OCI-LY3 (cell line): ENCODE measurements around the gene SHC3.

ENCODE experiments used
- H2AFZ ChIP-seq: fragments of 200-600, 300-600 bp; shearing (Covaris generic); 2 replicates; pipeline ENCODE4 v1.6.0; 2014; ENCODE audit warnings: antibody characterized with exemption, low read depth, low read length
- H3K27ac ChIP-seq: fragments of 200-600, 300-600 bp; sonication (generic); 2 replicates; pipeline ENCODE4 v1.5.1; 2014; ENCODE audit warnings: mild to moderate bottlenecking, low read length, moderate library complexity, mixed read lengths
- H3K27me3 ChIP-seq: fragments of 200-600, 300-600 bp; sonication (generic); 2 replicates; pipeline ENCODE4 v1.6.1; 2014; ENCODE audit warnings: low read depth, low read length, mixed read lengths
- H3K36me3 ChIP-seq: fragments of 200-600, 300-600 bp; sonication (generic); replicated peaks from 2 replicates; pipeline ENCODE3; 2014; ENCODE audit warnings: low read depth, low read length, mixed read lengths
- H3K4me1 ChIP-seq: fragments of 300-600, 200-600 bp; sonication (generic); 2 replicates; pipeline ENCODE4 v1.6.1; 2014; ENCODE audit warnings: low read length, mixed read lengths
- H3K4me2 ChIP-seq: fragments of 200-600, 300-600 bp; sonication (generic); 2 replicates; pipeline ENCODE4 v1.6.1; 2014; ENCODE audit warnings: low read length, mixed read lengths
- H3K4me3 ChIP-seq: fragments of 300-600, 200-600 bp; sonication (generic); 2 replicates; pipeline ENCODE4 v1.5.1; 2014; ENCODE audit warnings: antibody characterized with exemption, mild to moderate bottlenecking, low read length, moderate library complexity
- H3K79me2 ChIP-seq: fragments of 300-600, 200-600 bp; shearing (Covaris generic); 2 replicates; pipeline ENCODE4 v1.6.1; 2014; ENCODE audit warnings: mild to moderate bottlenecking, low read length, mixed read lengths
- H3K9ac ChIP-seq: fragments of 300-600, 200-600 bp; shearing (Covaris generic); 2 replicates; pipeline ENCODE4 v1.6.0; 2014; ENCODE audit warnings: mild to moderate bottlenecking, low read length, moderate library complexity
- H3K9me3 ChIP-seq: fragments of 200-600, 300-600 bp; shearing (Covaris generic); 2 replicates; pipeline ENCODE4 v1.6.1; 2014; ENCODE audit warnings: low read length, mixed read lengths; ENCODE audit not compliant: insufficient read depth
- H4K20me1 ChIP-seq: fragments of 200-600, 300-600 bp; sonication (generic); 2 replicates; pipeline ENCODE4 v1.6.1; 2016; ENCODE audit warnings: low read length, mixed read lengths; ENCODE audit not compliant: insufficient read depth
- CTCF ChIP-seq: fragments of 200-600, 300-600 bp; sonication (generic); IDR thresholded peaks from 2 replicates; pipeline ENCODE4 v1.5.1; 2014; ENCODE audit warnings: antibody characterized with exemption, low read length, low read depth
- EZH2phosphoT487 ChIP-seq: fragments of 200-600 bp; shearing (Covaris generic); IDR thresholded peaks from 2 replicates; pipeline ENCODE4 v1.6.1; 2018; ENCODE audit warnings: antibody characterized with exemption, mixed run types, low read depth

The SHC3 gene

GRCh38 chr9:89134709-89135108, 43.9 kb downstream of the SHC3 start:
- H3K4me1 ChIP-seq: no peaks in the 10 kb centered on the region
- no peak overlapping the region for H3K27ac ChIP-seq
- no peak overlapping the region for H3K4me3 ChIP-seq
- no peak overlapping the region for H3K4me2 ChIP-seq
- H2AFZ ChIP-seq: no peak overlapping the region
- H4K20me1 ChIP-seq: no peaks in the 10 kb centered on the region
- H3K36me3 ChIP-seq: no peaks in the 10 kb centered on the region
- no peak overlapping the region for H3K9ac ChIP-seq
- no peaks in the 10 kb centered on the region for H3K9me3 ChIP-seq
- H3K27me3 ChIP-seq: no peaks in the 10 kb centered on the region
- H3K79me2 ChIP-seq: no peaks in the 10 kb centered on the region
- no peak for TF ChIP-seq EZH2phosphoT487
- TF ChIP-seq CTCF: no peak

- TF ChIP-seq EZH2phosphoT487 (no peak), CTCF (no peak)
- Histone ChIP-seq H3K36me3 (no peaks in the 10 kb centered on the region), H3K4me1 (no peaks in the 10 kb centered on the region), H4K20me1 (no peaks in the 10 kb centered on the region), H3K9me3 (no peaks in the 10 kb centered on the region), H3K79me2 (no peaks in the 10 kb centered on the region), H3K9ac (no peak overlapping the region), H2AFZ (no peak overlapping the region), H3K4me2 (no peak overlapping the region), H3K27ac (no peak overlapping the region), H3K4me3 (no peak overlapping the region), H3K27me3 (no peaks in the 10 kb centered on the region)
Measured at GRCh38 chr9:89122949-89123348, 55.7 kb downstream of the SHC3 start.

- Histone ChIP-seq H3K36me3 (no peaks in the 10 kb centered on the region), H3K4me3 (no peak overlapping the region), H3K27ac (no peak overlapping the region), H3K79me2 (no peaks in the 10 kb centered on the region), H3K27me3 (no peaks in the 10 kb centered on the region), H3K4me2 (no peak overlapping the region), H2AFZ (no peak overlapping the region), H4K20me1 (no peaks in the 10 kb centered on the region), H3K9me3 (no peaks in the 10 kb centered on the region), H3K4me1 (no peaks in the 10 kb centered on the region), H3K9ac (no peak overlapping the region)
- TF ChIP-seq EZH2phosphoT487: no peak
- TF ChIP-seq CTCF: no peak
Measured at GRCh38 chr9:89120704-89121103, 57.9 kb downstream of the SHC3 start.

- Histone ChIP-seq H3K4me3 (no peak overlapping the region), H4K20me1 (no peaks in the 10 kb centered on the region), H3K4me1 (no peaks in the 10 kb centered on the region), H3K36me3 (no peaks in the 10 kb centered on the region), H3K9me3 (no peaks in the 10 kb centered on the region), H3K27ac (no peak overlapping the region), H3K9ac (no peak overlapping the region), H3K79me2 (no peaks in the 10 kb centered on the region), H2AFZ (no peak overlapping the region), H3K27me3 (0 out of 2 replicates have a peak, but pooled peaks cover 8% of the 10 kb centered on the region), H3K4me2 (no peak overlapping the region)
- TF ChIP-seq CTCF (no peak), EZH2phosphoT487 (no peak)
Measured at GRCh38 chr9:89116805-89117192, 61.8 kb downstream of the SHC3 start.
